ENCODE data around the gene DNAJB12. TPM values are rescaled to one million over a fixed set of nuclear protein-coding genes. Genes with fewer than 3 reads are reported as not detected.
A peak's percentile ranks its signal among the peaks of the same experiment; 100 is the strongest.

DNAJB12 gene
- total RNA-seq, 3 donors from 2014 or later = 37.0 to 38.9 (median 37.7) TPM

GRCh38 chr10:72342911-72343310 is 11.8 kb downstream of the DNAJB12 start:
- ATAC-seq (no peak), DNase-seq (no peak)
- intact Hi-C loops (cut with DNase I, micrococcal nuclease) = no loop called here
- Histone ChIP-seq H3K9me3 (no peaks in the 10 kb centered on the region), H3K4me3 (no peak overlapping the region), H3K36me3 (ENCODE audit: low read depth) (peaks cover 1% of the 10 kb centered on the region), H3K4me1 (ENCODE audit: low read depth) (no peaks in the 10 kb centered on the region)
- no peak for TF ChIP-seq CTCF (IDR thresholded peaks at IDR 0.05)

GRCh38 chr10:72340510-72341261 is 14.0 kb downstream of the DNAJB12 start:
- H3K4me1 ChIP-seq (ENCODE audit: low read depth) = peaks cover 5% of the 10 kb centered on the region
- H3K4me3 ChIP-seq = no peak overlapping the region
- peak; percentile 72 to 82 (median 79) for DNase-seq
- intact Hi-C loops (cut with DNase I, micrococcal nuclease) = no loop called here
- ATAC-seq = peak; percentile 74
- H3K9me3 ChIP-seq = no peaks in the 10 kb centered on the region
- H3K36me3 ChIP-seq (ENCODE audit: low read depth) = peaks cover 6% of the 10 kb centered on the region
- peak; percentile 94 for TF ChIP-seq CTCF (IDR thresholded peaks at IDR 0.05)

- DNase-seq (no peak), ATAC-seq (no peak)
- TF ChIP-seq CTCF (IDR thresholded peaks at IDR 0.05) = no peak
- intact Hi-C loops (cut with DNase I, micrococcal nuclease) = loop anchor here (10.0 kb wide), 3 partner anchors 103 to 213 kb away; partner anchors contain the start of genes ANAPC16 (in 1 of the 2) and ASCC1 (in 1 of the 2)
- Histone ChIP-seq H3K4me3 (no peak overlapping the region), H3K4me1 (ENCODE audit: low read depth) (peaks cover 14% of the 10 kb centered on the region), H3K36me3 (ENCODE audit: low read depth) (peaks cover 6% of the 10 kb centered on the region), H3K9me3 (no peaks in the 10 kb centered on the region)
Measured at GRCh38 chr10:72338180-72338579, 16.5 kb downstream of the DNAJB12 start.

- no peaks in the 10 kb centered on the region for H3K9me3 ChIP-seq
- H3K4me3 ChIP-seq = no peak overlapping the region
- TF ChIP-seq CTCF (IDR thresholded peaks at IDR 0.05) = no peak
- ATAC-seq (no peak), DNase-seq (no peak)
- peaks cover 18% of the 10 kb centered on the region for H3K4me1 ChIP-seq (ENCODE audit: low read depth)
- H3K36me3 ChIP-seq (ENCODE audit: low read depth) = peaks cover 6% of the 10 kb centered on the region
- intact Hi-C loops (cut with DNase I, micrococcal nuclease) = loop anchor here (10.0 kb wide), 3 partner anchors 103 to 213 kb away; partner anchors contain the start of genes ANAPC16 (in 1 of the 2) and ASCC1 (in 1 of the 2)
Measured at GRCh38 chr10:72337722-72338121, 17.0 kb downstream of the DNAJB12 start.

GRCh38 chr10:72337039-72337629 is 17.6 kb downstream of the DNAJB12 start:
- peak; percentile 89 for TF ChIP-seq CTCF (IDR thresholded peaks at IDR 0.05)
- Histone ChIP-seq H3K4me1 (ENCODE audit: low read depth) (peaks cover 24% of the 10 kb centered on the region), H3K9me3 (no peaks in the 10 kb centered on the region), H3K4me3 (no peak overlapping the region), H3K36me3 (ENCODE audit: low read depth) (peaks cover 6% of the 10 kb centered on the region)
- intact Hi-C loops (cut with DNase I, micrococcal nuclease) = loop anchor here (10.0 kb wide), 3 partner anchors 102 to 212 kb away; partner anchors contain the start of genes ANAPC16 (in 1 of the 2) and ASCC1 (in 1 of the 2)
- DNase-seq (peak; percentile 85 to 90 (median 86)), ATAC-seq (peak; percentile 66)

All from mucosa of descending colon (tissue), 3 donors.